ENCODE measurements around the gene ZFP3. TPM values are rescaled to one million over a fixed set of nuclear protein-coding genes. Genes with fewer than 3 reads are reported as not detected.

ZFP3 gene
- total RNA-seq, 4 donors from 2014 or later, result 4.1 to 6.2 (median 5.3) TPM

- intact Hi-C loops (cut with DNase I), result no loop called here
- peaks cover 0 to 35% (median 3%) of the 10 kb centered on the region in 4 donors for H3K27me3 ChIP-seq
- H3K27ac ChIP-seq (replicated peaks in 1 of 4), result no peak overlapping the region
- no peaks in the 10 kb centered on the region for H3K9me3 ChIP-seq
- no peak overlapping the region for H3K4me3 ChIP-seq
- no peak for TF ChIP-seq EP300 (IDR thresholded peaks at IDR 0.05)
- TF ChIP-seq POLR2A (IDR thresholded peaks at IDR 0.05; ENCODE audit: low read depth), result no peak
- no peak for TF ChIP-seq POLR2AphosphoS5 (IDR thresholded peaks at IDR 0.05)
- no peaks in the 10 kb centered on the region for H3K36me3 ChIP-seq
- DNase-seq (ENCODE audit: extremely low spot score), result no peak
- peaks cover 3 to 18% (median 14%) of the 10 kb centered on the region in 4 donors for H3K4me1 ChIP-seq
- 91% methylated on average over 9 of the region's 13 CpGs for WGBS
Observed at GRCh38 chr17:5033352-5034015, 44.8 kb upstream of the ZFP3 start.

- TF ChIP-seq POLR2A (IDR thresholded peaks at IDR 0.05; ENCODE audit: low read depth) (no peak), POLR2AphosphoS5 (IDR thresholded peaks at IDR 0.05) (no peak), EP300 (IDR thresholded peaks at IDR 0.05) (no peak)
- TF ChIP-seq, protein P1, sequence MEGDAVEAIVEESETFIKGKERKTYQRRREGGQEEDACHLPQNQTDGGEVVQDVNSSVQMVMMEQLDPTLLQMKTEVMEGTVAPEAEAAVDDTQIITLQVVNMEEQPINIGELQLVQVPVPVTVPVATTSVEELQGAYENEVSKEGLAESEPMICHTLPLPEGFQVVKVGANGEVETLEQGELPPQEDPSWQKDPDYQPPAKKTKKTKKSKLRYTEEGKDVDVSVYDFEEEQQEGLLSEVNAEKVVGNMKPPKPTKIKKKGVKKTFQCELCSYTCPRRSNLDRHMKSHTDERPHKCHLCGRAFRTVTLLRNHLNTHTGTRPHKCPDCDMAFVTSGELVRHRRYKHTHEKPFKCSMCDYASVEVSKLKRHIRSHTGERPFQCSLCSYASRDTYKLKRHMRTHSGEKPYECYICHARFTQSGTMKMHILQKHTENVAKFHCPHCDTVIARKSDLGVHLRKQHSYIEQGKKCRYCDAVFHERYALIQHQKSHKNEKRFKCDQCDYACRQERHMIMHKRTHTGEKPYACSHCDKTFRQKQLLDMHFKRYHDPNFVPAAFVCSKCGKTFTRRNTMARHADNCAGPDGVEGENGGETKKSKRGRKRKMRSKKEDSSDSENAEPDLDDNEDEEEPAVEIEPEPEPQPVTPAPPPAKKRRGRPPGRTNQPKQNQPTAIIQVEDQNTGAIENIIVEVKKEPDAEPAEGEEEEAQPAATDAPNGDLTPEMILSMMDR (IDR thresholded peaks at IDR 0.05), result no peak
- Histone ChIP-seq H3K4me3 (no peak overlapping the region), H3K36me3 (no peaks in the 10 kb centered on the region), H3K4me1 (peaks cover 3 to 18% (median 14%) of the 10 kb centered on the region in 4 donors), H3K9me3 (no peaks in the 10 kb centered on the region), H3K27ac (replicated peaks in 1 of 4) (no peak overlapping the region), H3K27me3 (peaks cover 0 to 35% (median 3%) of the 10 kb centered on the region in 4 donors)
- WGBS, result 93% methylated on average over 3 of the region's 5 CpGs
- intact Hi-C loops (cut with DNase I), result no loop called here
- DNase-seq (ENCODE audit: extremely low spot score), result no peak
Observed at GRCh38 chr17:5034063-5034462, 44.2 kb upstream of the ZFP3 start.

DNA sequence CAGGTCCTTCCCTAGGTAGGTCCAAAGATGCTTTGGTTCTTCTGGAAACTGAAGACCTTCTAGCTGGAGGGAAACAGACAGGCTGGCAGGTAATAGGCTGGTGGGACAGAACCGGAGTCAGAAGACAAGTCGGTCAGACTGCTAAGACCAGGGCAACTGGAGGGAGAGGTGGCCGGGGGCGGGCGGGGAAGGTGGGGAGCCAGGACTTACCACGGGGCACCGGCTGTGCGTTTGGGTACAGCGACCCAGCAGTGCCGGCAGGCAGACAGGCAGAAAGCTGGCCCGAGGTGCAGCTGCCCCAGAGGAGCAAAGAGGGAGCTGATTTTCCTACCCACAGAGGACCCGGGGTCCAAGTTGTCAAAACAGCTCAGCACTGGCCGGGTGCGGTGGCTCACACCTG is 43.6 kb upstream of the ZFP3 start:
- H3K4me1 ChIP-seq, result peaks cover 3 to 18% (median 14%) of the 10 kb centered on the region in 4 donors
- intact Hi-C loops (cut with DNase I), result no loop called here
- TF ChIP-seq POLR2AphosphoS5 (IDR thresholded peaks at IDR 0.05) (no peak), POLR2A (IDR thresholded peaks at IDR 0.05; ENCODE audit: low read depth) (no peak), EP300 (IDR thresholded peaks at IDR 0.05) (no peak)
- TF ChIP-seq, protein P1 (IDR thresholded peaks at IDR 0.05), result no peak
- no peak overlapping the region for H3K4me3 ChIP-seq
- no peaks in the 10 kb centered on the region for H3K36me3 ChIP-seq
- WGBS, result 91% methylated on average over 12 of the region's 14 CpGs
- peaks cover 0 to 35% (median 3%) of the 10 kb centered on the region in 4 donors for H3K27me3 ChIP-seq
- no peak for DNase-seq (ENCODE audit: extremely low spot score)
- H3K9me3 ChIP-seq, result no peaks in the 10 kb centered on the region
- no peak overlapping the region for H3K27ac ChIP-seq (replicated peaks in 1 of 4)

GRCh38 chr17:5035315-5035714 is 43.0 kb upstream of the ZFP3 start, which contains the start of gene SLC52A1:
Gene SLC52A1 (minus strand): TSS chr17:5035426. CDS start chr17:5034606, 820 bp downstream.
- no peak for DNase-seq (ENCODE audit: extremely low spot score)
- intact Hi-C loops (cut with DNase I), result no loop called here
- WGBS, result 22% methylated on average over 9 of the region's 24 CpGs
- Histone ChIP-seq H3K9me3 (no peaks in the 10 kb centered on the region), H3K27me3 (peaks cover 0 to 35% (median 3%) of the 10 kb centered on the region in 4 donors), H3K4me3 (peak within 1 kb of the TSS in 1 of 4 donors; percentile 30), H3K27ac (replicated peaks in 1 of 4) (no peak within 1 kb of the TSS), H3K36me3 (no peaks in the 10 kb centered on the region), H3K4me1 (peaks cover 3 to 18% (median 14%) of the 10 kb centered on the region in 4 donors)
- TF ChIP-seq EP300 (IDR thresholded peaks at IDR 0.05) (no peak), POLR2A (IDR thresholded peaks at IDR 0.05; ENCODE audit: low read depth) (no peak)

DNA sequence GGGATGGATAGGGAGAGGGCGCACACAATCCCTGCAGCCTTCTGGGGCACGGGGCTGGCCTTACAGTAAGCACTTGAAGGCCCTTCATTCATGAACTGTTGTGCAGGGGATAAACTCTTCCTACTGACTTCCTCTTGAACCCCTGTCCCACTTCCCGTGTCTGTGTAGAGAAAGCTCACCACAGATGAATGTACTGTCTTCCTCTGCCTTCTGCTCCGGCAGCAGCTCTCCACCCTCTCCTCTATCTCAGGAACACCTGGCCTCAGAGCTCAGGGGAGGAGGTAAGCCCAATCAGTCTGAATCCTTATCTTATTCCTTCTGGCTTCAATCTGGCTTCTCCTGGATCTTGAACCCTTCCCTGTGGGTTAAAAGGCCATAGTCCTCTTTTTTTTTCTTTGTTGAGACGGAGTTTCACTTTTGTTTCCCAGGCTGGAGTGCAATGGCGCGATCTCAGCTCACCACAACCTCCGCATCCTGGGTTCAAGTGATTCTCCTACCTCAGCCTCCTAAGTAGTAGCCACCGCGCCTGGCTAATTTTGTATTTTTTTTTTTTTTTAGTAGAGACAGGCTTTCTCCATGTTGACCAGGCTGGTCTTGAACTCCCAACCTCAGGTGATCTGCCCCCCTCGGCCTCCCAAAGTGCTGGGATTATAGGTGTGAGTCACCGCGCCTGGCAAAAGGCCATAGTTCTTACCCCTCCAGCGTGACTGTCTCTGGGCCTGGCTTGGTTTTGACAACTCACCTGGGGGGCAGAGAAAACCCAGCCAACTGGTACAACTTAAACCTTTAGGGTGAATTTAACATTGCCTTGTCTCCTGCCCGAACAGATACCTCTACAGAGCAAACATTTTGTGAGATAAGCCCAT is 35.9 kb upstream of the ZFP3 start:
- no peaks in the 10 kb centered on the region for H3K36me3 ChIP-seq

More for the DNA sequence above, 35.9 kb upstream of the ZFP3 start:
- H3K27me3 ChIP-seq, result peaks cover 0 to 1% (median 0%) of the 10 kb centered on the region in 4 donors
- H3K4me1 ChIP-seq, result no peaks in the 10 kb centered on the region
- H3K9me3 ChIP-seq, result no peaks in the 10 kb centered on the region
- TF ChIP-seq POLR2A (IDR thresholded peaks at IDR 0.05; ENCODE audit: low read depth) (no peak), POLR2AphosphoS5 (IDR thresholded peaks at IDR 0.05) (no peak), EP300 (IDR thresholded peaks at IDR 0.05) (no peak)
- TF ChIP-seq, protein P1 (IDR thresholded peaks at IDR 0.05), result no peak
- DNase-seq (ENCODE audit: extremely low spot score), result no peak
- no peak overlapping the region for H3K27ac ChIP-seq (replicated peaks in 1 of 4)
- no peak overlapping the region for H3K4me3 ChIP-seq
- WGBS, result 87% methylated on average over 14 of the region's 15 CpGs
- intact Hi-C loops (cut with DNase I), result no loop called here
